ENCODE data around the gene FKBP9.
"Not testable (repeated sequence)": the region's sequence is repeated elsewhere in the genome, so short reads cannot be mapped to it uniquely, and the experiment has no call there.

Gene FKBP9

DNA sequence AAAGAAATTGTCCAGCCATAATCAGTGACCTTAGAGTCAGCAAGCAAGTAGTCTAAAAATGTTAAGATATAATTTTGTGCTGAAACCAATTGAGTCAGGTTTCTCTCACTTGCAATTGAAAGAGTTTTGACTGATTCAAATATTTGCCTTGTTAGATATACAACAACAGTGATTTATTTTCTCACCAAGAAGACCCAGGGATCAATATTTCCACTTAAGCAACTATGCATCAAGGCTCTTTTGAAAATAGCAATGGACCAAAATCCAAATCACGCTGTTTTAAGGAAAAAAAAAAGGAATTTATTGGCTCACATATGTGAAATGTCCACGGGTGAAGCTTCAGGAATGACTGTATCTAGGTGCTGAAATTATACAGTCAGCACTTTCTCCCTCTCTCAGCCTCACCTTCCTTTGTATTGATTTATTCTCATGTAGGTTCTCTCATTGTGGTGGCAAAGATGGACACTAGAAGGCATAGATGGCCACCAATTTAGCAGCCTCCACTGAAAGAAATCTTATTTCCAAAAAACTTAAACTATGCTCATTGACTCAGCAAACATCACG is 9.7 kb upstream of the FKBP9 start:
- no peak overlapping the region for H3K4me3 ChIP-seq (ENCODE audit: low read length)
- no peak for DNase-seq (ENCODE audit: low read depth, low spot score)

- no peak for DNase-seq (ENCODE audit: low read depth, low spot score)
Measured at GRCh38 chr7:32948202-32948601, 9.0 kb upstream of the FKBP9 start.

DNA sequence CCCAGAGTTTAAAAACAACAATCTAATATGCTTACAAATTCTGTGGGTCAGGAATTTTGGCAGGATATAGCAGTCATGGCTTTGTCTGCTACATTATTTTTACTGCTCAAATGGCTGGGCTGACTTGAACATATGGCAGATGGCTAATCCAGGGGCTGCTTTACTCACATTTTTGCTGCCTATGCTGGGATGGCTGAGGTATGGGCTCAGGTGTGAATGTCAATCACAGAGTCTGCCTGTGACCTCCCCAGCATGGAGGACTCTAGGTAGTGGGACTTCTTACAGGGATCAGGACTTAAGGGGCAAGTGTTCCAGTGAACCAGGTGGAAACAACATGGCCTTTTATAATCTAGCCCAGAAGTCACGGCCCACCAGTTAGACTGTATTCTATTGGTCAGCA is 4.4 kb upstream of the FKBP9 start:
- no peak for DNase-seq (ENCODE audit: low read depth, low spot score)
- H3K4me3 ChIP-seq (ENCODE audit: low read length) = no peak overlapping the region

More at GRCh38 chr7:32948202-32948601, 9.0 kb upstream of the FKBP9 start:
- no peak overlapping the region for H3K4me3 ChIP-seq (ENCODE audit: low read length)

GRCh38 chr7:32958046-32959025 is 1.1 kb downstream of the FKBP9 start:
- no peak overlapping the region for H3K4me3 ChIP-seq (ENCODE audit: low read length)
- DNase-seq (ENCODE audit: low read depth, low spot score) = no peak

- not testable (repeated sequence) for DNase-seq (ENCODE audit: low read depth, low spot score)
Measured at GRCh38 chr7:32963880-32964301, 6.7 kb downstream of the FKBP9 start.

GRCh38 chr7:32964461-32965159 is 7.4 kb downstream of the FKBP9 start:
- DNase-seq (ENCODE audit: low read depth, low spot score); H3K4me3 ChIP-seq (ENCODE audit: low read length): not testable (repeated sequence)

More at GRCh38 chr7:32963880-32964301, 6.7 kb downstream of the FKBP9 start:
- not testable (repeated sequence) for H3K4me3 ChIP-seq (ENCODE audit: low read length)

- not testable (repeated sequence) for H3K4me3 ChIP-seq (ENCODE audit: low read length); DNase-seq (ENCODE audit: low read depth, low spot score)
Measured at GRCh38 chr7:32966489-32967267, 9.4 kb downstream of the FKBP9 start.

GRCh38 chr7:32967268-32967582 is 10.0 kb downstream of the FKBP9 start:
- not testable (repeated sequence) for H3K4me3 ChIP-seq (ENCODE audit: low read length)

GRCh38 chr7:32971967-32972366 is 14.7 kb downstream of the FKBP9 start:
- not testable (repeated sequence) for DNase-seq (ENCODE audit: low read depth, low spot score); H3K4me3 ChIP-seq (ENCODE audit: low read length)

More at GRCh38 chr7:32967268-32967582, 10.0 kb downstream of the FKBP9 start:
- not testable (repeated sequence) for DNase-seq (ENCODE audit: low read depth, low spot score)

GRCh38 chr7:32977159-32977558 is 19.9 kb downstream of the FKBP9 start:
- not testable (repeated sequence) for H3K4me3 ChIP-seq (ENCODE audit: low read length)

DNA sequence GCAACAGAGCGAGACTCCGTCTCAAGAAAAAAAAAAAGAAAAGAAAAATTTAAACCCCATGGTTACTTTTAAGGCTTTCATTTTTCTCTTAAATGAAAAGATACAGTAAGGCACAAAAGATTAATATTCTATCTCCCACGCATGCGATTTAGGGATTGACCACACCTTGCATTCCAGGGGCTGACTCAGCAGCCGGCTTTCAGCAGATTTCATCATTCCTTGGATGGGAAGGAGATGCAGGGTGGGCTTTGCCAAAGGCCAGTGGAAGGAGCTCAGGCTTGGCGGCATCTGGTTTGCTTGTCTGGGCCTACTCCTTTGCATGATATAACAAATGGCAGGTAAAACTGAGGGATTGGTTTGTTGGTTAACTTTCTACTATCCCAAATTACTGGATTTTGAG is 22.0 kb downstream of the FKBP9 start:
- not testable (repeated sequence) for H3K4me3 ChIP-seq (ENCODE audit: low read length); DNase-seq (ENCODE audit: low read depth, low spot score)

More at GRCh38 chr7:32977159-32977558, 19.9 kb downstream of the FKBP9 start:
- DNase-seq (ENCODE audit: low read depth, low spot score) = not testable (repeated sequence)

GRCh38 chr7:32979902-32980301 is 22.7 kb downstream of the FKBP9 start:
- not testable (repeated sequence) for DNase-seq (ENCODE audit: low read depth, low spot score); H3K4me3 ChIP-seq (ENCODE audit: low read length)

DNA sequence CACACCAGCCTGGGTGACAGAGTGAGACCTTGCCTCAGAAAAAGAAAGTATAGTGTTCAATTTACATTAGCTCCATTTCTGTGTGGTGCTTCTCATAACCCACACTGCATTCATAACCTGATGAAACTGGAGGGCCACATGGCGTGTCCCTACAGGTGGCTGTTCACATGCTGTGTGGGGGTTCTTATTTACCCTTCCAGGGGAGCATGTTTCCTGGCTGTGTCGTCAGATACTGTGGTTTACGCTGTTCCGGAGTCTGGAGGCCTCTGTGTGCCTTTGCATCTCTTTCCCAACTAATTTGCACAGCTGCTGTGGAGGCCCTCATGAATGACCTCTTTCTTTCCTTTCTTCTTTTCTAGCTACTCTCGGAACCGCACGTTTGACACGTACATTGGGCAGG is 30.9 kb downstream of the FKBP9 start:
- not testable (repeated sequence) for H3K4me3 ChIP-seq (ENCODE audit: low read length)
- peak; percentile 18 for DNase-seq (ENCODE audit: low read depth, low spot score)

- not testable (repeated sequence) for H3K4me3 ChIP-seq (ENCODE audit: low read length); DNase-seq (ENCODE audit: low read depth, low spot score)
Measured at GRCh38 chr7:32991068-32991585, 33.9 kb downstream of the FKBP9 start.

DNA sequence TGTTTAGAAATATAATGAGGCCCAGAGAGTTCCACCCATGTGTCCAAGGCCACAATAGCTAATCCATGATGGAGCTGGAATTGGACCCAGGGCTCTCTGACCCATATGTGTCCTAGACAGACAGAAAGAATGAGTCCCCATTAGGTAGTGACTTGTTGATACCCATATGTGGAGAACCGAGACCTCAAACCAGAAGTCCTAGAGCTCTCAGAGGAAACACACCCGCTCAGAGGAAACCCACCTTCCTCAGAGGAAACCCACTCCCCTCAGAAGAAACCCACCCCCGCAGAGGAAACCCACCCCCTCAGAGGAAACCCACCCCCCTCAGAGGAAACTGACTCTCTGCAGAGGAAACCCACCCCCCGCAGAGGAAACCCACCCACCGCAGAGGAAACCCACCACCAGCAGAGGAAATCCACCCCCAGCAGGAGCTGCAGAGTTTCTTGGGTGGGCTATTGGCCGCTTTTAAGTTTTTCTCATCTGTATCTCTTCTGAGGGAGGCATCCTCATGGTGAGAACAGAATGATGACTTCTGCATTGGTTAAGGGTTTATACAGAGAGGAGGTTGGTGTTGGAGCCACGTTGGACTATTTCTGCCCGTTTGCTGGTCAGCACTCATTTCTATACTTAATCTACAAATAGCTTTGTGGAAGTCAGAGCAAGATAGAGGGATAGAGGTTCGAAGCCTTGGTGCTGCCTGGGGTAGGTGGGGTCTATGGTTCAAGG is 34.9 kb downstream of the FKBP9 start:
- H3K4me3 ChIP-seq (ENCODE audit: low read length) = not testable (repeated sequence)
- peak; percentile 46 for DNase-seq (ENCODE audit: low read depth, low spot score)

DNA sequence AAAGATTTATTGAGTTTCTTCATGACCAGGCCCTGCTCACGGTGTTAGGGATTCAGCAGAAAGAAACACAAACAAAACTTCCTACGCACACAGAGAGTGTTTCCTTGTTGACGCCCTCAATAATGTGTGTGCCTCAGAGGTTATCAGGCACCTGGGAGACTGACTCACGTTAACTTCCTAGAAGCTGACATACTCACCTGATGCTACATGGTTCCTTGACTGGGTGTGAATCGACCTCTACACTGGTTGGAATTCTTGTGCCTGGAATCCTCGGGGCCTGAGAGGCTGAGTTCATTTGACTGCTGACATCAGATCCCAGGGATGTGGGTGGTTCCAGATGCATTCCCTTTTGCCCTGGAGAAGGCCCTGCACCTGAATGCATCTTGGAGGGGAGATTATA is 35.5 kb downstream of the FKBP9 start:
- H3K4me3 ChIP-seq (ENCODE audit: low read length); DNase-seq (ENCODE audit: low read depth, low spot score): not testable (repeated sequence)

DNA sequence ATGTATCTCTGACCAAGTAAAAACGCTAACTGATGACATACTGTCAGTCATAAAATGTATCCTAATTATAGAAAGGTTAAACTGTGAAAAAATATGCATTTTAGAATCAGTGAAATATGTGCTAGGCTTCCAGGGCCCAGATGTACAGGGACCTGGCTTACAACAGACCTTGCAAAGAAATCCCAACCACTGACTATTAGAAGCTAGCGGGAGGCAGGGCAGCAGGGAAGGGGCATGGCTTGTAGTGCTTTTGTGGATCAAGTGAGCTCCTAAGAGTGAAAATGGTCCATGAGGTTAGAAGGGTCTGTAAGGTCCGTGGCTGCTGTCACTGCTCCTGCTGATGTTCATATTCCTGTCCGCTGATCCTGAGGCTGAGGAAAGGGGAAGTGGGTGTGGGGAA is 40.7 kb downstream of the FKBP9 start:
- not testable (repeated sequence) for DNase-seq (ENCODE audit: low read depth, low spot score); H3K4me3 ChIP-seq (ENCODE audit: low read length)
